T-helper 2 cell treated with Interferon-gamma antibody and Interleukin-4, amounts not matched to agents 100 ng/mL and 5 ng/mL, for 36 hours (primary cell): ENCODE results near the gene RRH. TPM values are rescaled to one million over a fixed set of nuclear protein-coding genes. Genes with fewer than 3 reads are reported as not detected.
"Not testable (repeated sequence)": the region's sequence is repeated elsewhere in the genome, so short reads cannot be mapped to it uniquely, and the experiment has no call there.

Source experiments
- intact Hi-C: fragments of 100-400 bp; cut with micrococcal nuclease; formaldehyde crosslinking; loops from one replicate; pipeline ENCODE4 v1.15.1; 2023
- total RNA-seq: library from RNA; stranded (reverse); gene quantifications from 2 replicates; pipeline ENCODE4 v1.2.3, GENCODE V29; 2022

RRH gene, protein sequence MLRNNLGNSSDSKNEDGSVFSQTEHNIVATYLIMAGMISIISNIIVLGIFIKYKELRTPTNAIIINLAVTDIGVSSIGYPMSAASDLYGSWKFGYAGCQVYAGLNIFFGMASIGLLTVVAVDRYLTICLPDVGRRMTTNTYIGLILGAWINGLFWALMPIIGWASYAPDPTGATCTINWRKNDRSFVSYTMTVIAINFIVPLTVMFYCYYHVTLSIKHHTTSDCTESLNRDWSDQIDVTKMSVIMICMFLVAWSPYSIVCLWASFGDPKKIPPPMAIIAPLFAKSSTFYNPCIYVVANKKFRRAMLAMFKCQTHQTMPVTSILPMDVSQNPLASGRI
- total RNA-seq, result 0.20 and 0.32 TPM in 2 replicates

DNA sequence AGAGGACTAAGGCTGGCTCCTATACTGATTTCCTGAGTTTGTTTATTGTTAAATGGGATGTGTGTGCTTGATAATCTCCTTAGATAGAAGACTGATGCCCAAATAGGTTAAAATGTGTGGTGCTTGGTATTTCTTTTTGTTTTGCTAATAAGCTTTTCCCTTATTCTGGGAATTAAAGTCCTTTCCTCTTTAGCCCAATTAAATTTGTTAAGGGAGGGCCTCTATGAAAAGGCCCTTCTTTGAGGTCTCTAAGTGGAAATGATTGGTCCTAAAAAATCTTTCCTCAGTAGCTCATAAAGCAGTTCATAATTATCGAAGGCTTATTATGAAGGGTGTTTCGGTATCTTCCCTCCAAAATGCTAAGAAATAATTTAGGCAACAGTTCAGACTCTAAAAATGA lies at the start of gene RRH:
Gene RRH, plus strand, starts transcription at position 301 of the 400 bp plus-strand sequence. Its CDS starts 56 bp downstream, at position 357.
- intact Hi-C loops, result no loop called here

DNA sequence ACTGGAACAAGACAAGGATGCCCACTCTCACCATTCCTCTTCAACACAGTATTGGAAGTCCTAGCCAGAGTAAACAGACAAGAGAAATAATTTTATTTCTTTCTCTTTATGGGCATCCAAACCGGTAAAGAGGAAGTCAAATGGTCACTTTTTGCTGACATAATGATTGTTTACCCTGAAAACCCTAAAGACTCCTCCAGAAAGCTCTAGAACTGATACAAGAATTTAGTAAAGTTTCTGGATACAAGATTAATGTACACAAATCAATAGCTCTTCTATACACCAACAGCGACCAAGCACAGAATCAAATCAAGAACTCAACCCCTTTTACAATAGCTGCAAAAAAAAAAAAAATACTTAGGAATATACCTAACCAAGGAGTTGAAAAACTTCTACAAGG lies 45.7 kb upstream of the RRH start:
- intact Hi-C loops, result not testable (repeated sequence)

DNA sequence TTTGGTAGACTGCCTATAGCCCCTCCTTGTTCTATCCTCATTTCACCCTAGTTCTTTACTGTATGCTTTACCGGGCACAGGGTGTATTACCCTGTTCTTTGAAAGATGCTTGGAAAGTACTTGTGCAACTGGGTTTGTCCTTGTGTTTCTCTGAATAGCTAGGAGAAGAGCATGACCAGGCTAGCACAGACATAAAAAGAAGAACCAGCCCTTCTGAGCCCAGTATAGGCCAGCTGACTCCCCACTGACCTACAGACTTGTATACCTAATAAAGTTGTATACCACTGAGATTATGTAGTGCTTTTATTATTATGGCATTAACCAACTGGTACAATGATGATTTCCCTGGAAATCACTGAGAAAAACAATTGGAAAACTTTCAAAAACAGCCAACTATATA lies 40.9 kb upstream of the RRH start:
- intact Hi-C loops, result no loop called here

DNA sequence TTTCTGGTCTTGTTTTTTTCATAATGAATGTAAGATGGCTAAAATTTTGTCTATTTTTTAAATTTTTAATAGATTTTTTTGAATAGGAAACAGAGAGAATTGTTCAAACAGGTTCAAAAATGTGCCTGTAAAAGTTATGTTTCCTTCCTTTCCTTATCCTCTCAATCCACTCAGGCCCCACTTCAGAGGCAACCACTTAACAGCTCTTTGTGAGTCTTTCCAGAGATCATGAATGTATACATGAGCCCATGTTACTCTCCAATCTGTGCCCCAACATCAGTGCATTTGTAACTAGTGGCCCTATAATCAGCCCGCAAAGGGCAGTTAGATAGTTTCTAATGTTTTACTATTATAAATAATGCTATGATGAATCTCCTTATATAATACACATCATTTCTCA lies 40.0 kb upstream of the RRH start:
- intact Hi-C loops, result no loop called here

DNA sequence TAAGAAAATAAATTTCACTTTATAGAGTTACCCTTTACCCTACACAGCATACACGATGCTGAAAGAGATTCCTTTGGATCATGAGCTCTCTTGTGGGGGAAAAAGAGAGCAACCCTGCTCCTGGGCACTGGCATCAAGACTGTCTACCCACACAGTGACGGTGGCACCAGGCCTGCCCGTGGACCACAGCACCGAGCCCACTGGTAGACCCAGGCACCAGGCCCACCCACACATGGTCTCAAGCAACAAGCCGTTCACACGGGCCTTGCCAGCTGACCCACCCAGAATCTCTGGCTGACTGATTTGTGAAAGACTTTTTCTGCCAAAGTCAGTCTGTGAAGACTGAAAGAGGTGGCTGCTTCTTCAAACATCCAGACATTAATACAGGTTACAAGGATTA lies 32.7 kb upstream of the RRH start:
- intact Hi-C loops, result no loop called here

DNA sequence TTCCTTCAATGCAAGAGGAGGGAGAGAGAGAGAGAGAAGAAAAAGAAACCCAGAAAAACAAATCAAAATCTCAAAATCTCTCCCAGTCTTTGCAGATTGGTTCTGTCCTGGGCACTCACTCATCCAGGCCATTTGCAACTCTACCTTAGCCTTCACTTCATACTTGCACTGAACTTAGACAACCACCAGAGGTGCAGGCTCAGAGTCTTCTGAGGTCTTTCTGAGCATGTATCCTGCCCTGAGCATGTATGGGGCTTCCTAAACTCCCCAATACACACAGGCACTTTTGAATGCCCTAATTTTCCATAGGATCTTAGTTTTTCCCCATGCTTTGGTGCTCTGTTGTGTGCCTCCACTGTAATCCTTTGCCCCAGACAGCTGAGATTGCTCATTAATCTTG lies 28.9 kb upstream of the RRH start:
- intact Hi-C loops, result no loop called here

DNA sequence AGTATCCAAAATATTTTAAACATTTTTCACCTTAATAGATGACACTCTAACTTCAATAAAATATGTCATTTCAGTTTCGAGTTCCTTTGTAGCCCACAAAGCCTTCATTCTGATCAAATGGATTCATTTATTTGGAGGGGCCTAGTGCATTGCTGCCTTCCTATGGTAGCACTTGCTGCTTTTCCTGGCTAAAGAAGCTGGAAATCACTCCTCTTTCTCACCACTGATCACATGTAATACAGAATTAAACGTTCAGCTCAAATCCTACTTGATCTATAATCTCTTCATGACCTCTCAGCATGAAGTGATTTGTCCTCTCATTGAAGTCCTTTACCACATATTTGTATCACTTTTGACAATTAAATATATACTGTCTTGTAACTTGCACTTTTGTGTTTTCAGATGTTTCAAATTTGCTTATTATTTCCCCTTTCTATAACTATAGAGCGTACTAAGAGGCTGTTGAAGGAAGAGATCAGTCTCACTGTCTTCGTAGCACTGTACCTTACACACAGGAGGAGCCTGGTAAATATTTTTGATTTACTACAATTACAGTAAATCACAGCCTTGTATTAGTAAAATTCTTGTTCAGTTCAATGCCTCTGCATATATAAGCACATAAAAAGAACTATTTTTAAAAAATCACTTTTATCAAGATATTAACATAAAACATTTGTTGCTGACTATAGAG lies 26.5 kb upstream of the RRH start:
- intact Hi-C loops, result loop anchor here (5.0 kb wide), 1 partner anchor 44 kb away; no protein-coding TSS in a partner anchor

DNA sequence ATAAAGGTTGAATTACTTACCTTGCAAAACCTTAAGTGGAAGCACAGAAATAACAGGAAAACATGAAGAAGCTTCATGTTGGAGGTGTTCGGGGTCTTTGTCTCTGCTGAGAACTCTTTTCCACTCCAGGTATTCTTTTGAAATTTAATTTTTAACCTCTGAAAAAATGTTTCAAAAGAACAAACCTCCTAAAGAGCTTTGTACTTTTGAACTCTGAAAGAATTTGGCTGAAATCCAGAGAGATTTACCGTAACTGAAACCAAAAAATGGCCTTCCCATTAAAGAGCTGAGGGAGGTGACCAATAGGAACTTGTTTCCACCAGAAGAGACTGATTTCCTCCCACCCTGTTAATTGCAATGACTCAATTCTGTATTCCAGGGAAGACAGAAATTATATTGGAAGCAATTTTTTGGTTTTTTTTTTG lies 25.9 kb upstream of the RRH start, which contains the start of gene CFI:
Gene CFI, minus strand, starts transcription at position 105 of the 425 bp plus-strand sequence. Its CDS starts 28 bp downstream, at position 77.
- intact Hi-C loops, result loop anchor here (5.0 kb wide), 1 partner anchor 45 kb away; no protein-coding TSS in a partner anchor

DNA sequence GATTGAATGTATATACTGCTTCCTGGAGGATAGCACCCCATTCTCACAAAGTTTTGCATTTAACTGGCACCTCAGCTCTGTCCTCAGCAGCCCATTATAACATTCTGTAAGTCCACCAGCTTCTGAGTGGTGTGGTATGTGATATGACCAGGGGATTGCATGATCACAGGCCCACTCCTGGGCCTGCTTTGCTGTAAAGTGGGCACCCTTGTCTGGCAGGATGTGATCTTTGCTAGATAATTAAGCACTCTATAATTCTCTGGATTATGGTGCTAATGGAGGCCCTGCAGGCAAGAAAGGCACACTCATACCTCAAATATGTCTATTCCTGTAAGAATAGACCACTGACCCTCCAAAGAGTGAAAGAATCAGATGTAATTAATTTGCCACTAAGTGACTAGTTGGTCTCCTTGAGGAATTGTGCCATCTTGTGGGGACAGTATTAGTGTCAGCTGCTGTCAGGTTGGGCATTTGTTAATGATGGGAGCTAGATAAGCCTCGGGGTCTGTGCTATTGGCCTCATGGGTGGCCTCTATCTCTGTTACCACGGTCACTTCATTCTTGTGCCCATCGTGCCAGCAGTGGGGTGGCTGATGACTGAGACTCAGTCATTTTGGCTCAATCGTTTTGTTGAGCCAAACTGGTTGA lies 23.7 kb upstream of the RRH start:
- intact Hi-C loops, result loop anchor here (5.0 kb wide), 1 partner anchor 47 kb away; no protein-coding TSS in a partner anchor

DNA sequence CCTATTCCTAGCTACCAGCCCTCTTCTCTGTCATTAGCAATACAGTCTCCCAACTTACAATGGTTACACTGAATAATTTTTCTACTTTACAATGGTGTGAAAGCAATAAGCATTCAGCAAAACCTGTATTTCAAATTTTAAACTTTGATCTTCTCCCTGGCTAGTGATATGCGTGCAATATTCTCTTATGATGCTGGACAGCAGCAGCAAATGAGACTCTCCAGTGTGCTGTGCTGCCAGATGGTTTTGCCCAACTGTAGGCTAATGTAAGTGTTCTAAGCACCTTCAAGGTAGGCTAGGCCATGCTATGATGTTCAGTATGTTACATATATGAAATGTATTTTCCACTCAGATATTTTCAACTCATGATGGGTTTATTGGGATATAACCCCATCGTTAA lies 18.1 kb upstream of the RRH start:
- intact Hi-C loops, result loop anchor here (10.0 kb wide), 2 partner anchors 275 to 705 kb away; no protein-coding TSS in a partner anchor

DNA sequence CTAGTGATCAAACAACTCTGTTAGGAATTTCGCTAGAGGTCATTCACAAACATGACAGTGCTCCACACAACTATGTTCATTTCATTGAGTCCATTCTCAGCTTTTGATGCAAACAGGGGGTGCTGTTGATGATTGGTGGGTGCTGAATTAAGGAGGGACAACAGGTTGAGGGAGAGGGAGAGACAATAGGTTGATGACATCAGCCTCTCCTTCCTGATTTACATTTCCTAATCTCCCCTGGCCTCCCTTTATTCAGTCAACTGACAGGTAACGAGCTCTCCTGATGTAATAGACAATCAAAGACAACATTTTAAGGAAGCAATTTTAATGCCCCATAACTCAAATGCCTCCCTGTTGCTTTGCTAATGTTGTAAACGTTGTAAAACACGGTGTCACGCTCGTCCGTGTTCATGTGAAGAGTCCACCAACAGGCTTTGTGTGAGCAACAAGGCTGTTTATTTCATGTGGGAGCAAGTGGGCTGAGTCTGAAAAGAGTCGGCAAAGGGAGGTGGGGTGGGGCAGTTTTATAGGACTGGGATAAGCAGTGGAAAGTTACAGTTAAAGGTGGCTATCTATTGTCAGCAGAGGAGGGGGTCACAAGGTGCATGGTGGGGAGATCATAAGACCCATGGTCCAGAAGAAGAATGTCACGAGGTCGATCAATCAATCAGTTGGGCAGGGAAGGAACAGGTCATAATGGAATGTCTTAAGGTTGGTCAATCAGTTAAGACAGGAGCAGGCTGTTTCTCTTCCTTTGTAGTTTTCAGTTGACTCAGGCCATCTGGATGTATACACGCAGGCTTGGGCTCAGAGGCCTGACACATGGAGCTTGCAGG lies 17.0 kb upstream of the RRH start:
- intact Hi-C loops, result loop anchor here (10.0 kb wide), 2 partner anchors 274 to 704 kb away; no protein-coding TSS in a partner anchor

DNA sequence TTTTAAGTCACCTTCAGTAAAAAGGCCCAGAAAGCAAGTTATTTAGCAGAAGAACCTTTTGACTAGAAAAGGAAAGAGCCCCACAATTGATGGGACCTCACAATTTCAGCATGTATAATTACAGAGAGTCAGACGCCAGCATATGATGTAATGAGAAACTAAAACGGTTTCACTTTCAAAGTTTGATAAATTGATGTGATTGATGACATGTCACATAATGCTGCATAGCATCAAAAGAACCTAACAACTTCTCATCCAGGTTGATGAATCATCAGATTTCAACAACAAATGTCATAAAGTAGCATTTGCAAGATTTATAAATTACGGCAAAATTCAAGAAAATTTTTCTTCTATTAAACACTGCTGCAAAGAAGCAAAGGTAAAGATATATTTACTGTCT lies 16.1 kb upstream of the RRH start:
- intact Hi-C loops, result loop anchor here (10.0 kb wide), 2 partner anchors 273 to 703 kb away; no protein-coding TSS in a partner anchor

DNA sequence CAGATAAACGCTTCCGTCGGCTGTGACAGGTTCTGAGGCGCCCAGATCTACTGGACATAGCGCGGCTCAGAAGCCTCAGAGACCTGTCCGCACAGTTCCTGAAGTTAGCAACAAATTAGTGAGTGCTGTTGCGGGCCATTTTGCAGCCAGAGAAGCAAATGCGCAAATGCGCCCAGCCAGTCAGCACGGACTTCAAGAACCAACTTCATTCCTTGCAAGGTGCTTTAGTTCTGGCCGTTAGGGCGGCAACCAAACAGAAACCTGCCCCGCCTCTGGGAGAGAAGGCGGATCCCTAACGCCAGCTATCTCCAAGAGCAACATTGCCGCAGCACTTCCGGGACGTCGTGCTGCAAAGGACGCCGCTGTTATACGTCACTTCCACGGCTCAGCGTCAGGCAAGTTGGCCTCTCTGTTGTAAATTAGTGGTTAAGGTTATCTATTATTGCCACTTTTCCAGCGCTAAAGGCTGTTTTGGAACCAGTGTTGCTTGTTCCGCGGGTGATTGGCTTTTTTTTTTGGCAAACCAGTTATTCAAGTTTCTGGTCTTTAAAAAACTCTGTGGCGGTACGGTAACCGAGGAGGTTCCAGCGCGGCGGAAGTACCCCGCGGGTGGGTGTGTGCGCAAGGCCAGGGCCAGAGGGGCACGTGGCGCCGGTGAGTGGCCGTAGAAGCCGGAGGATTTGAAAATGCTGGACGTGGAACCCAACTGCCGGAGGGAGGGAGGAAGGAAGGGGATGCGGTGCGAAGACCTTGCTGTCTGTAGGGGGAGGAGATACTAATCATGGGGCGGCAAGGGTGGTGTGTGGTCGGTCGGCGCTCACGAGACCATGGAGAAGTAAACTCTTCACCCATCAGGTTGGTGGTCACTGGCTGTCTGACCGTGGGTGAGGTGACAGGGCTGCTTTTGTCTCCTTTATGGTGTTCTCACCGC lies 12.4 kb upstream of the RRH start, which contains the start of gene GAR1:
Gene GAR1, plus strand, starts transcription at position 612 of the 931 bp plus-strand sequence. CDS start 403 bp downstream, outside the sequence.
- intact Hi-C loops, result loop anchor here (1.0 to 10.0 kb wide), 13 partner anchors 11 to 1825 kb away; partner anchors contain the start of genes CASP6, PLA2G12A, RPL34 and SEC24B

DNA sequence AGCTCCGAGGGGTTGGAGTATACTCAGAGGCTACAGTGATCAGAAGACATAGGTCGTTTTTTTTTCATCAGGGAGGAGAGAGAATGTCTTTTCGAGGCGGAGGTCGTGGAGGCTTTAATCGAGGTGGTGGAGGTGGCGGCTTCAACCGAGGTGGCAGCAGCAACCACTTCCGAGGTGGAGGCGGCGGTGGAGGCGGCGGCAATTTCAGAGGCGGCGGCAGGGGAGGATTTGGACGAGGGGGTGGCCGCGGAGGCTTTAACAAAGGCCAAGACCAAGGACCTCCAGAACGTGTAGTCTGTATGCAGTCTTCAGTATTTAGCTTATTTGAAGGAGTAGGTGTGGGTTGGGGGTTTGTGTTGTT lies 11.7 kb upstream of the RRH start:
- intact Hi-C loops, result loop anchor here (1.0 to 10.0 kb wide), 4 partner anchors 10 to 699 kb away; no protein-coding TSS in a partner anchor

DNA sequence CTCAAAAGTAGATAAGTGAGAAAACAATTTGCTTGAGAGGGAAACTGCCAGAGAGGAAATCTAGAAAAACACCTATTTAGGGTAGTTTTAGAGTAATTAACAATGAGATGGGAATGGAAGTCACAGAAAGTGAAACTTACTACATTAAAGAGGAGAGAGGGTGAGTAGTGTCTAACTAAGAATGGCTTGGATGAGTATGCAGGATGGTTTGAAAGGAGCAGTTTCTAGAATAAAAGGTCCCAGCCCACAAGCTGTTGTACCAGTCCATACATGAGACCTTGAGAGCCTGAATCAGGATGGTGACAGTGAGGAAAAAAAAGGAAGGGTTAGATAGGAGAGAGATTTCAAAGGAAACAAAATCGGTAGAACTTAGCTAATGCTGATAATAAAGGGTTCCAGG lies 10.9 kb upstream of the RRH start:
- intact Hi-C loops, result loop anchor here (1.0 to 10.0 kb wide), 4 partner anchors 9 to 698 kb away; no protein-coding TSS in a partner anchor

DNA sequence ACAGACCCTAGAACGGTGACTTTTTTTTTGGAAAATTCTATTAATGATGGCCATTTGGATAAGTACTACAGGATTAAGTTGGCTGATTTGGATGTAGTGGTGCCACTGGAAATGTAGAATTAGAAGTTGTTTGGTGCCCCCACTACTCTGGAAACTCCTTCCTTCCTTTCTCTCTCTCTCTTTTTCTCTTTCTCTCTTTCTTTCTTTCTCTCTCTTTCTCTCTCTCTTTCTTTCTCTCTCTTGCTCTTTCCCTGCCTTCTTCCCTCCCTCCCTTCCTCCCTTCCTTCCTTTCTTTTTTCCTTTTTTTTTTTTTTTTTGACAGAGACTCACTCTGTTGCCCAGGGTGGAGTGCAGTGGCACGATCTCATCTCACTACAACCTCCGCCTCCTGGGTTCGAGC lies 9.5 kb upstream of the RRH start:
- intact Hi-C loops, result loop anchor here (10.0 kb wide), 2 partner anchors 267 to 697 kb away; no protein-coding TSS in a partner anchor

DNA sequence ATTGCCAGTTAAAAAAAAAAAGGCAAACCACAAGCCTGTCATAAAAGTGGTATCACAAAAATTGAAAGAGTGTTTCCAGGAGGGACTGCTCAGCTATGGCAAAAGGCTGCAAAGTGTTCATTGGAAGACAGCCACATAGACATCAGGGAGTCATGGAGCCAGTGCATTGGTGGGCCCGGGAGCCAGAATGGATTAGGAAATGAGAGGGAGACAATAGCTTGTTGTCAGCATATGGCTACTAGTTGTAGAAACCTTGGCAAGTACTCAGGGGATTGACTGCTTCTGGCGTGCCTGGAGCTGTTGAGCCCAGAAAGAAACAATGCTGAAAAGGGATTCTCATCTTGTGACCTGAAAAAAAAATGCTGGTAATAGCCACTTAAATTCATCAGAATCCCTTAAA lies 7.2 kb upstream of the RRH start:
- intact Hi-C loops, result no loop called here

DNA sequence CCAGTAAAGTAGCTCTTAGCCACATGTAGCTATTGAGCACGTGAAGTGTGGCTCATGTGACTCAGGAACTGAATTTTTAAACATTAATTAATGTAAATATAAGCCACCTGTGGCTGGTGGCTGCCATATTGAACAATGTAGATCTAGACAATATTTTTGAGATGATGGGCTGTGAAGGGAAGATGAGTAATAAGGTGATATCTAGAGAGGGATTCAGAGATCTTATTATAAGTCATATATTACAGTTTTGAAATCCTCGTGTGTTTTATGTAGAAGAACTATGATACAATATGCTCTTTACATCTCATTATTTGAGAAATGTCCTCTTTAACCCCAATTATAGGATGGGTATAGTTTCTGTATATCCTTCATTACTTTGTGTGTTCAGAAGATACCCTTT lies 6.6 kb upstream of the RRH start:
- intact Hi-C loops, result no loop called here

DNA sequence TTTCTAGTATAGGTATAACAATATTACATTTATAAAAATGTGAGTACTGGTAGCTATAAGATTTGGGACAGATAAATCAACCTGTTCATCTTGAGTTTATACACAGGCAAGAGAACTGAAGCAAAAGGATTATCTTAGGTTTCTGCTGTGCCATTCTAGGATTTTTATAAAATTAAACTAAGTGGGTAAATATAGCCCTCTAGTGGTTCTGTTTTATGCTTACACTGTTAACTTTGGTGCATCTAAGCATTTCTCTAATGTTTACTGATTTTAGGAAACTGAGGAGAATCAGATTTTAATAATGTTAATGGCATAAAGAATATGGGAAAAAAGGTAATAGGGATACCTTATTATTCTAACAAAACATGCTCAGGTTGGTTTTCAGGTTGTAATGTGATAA lies 1.1 kb upstream of the RRH start:
- intact Hi-C loops, result loop anchor here (1.0 kb wide), 3 partner anchors 10 to 404 kb away; partner anchors contain the start of gene CASP6
